ENCODE data around the gene TRIO.

The TRIO gene

GRCh38 chr5:14171046-14171445 lies 27.9 kb downstream of the TRIO start:
- no peak for DNase-seq

GRCh38 chr5:14171621-14172020 lies 28.5 kb downstream of the TRIO start:
- DNase-seq: no peak

- DNase-seq: no peak
Observed at GRCh38 chr5:14172149-14172795, 29.1 kb downstream of the TRIO start.

GRCh38 chr5:14173377-14174229 lies 30.5 kb downstream of the TRIO start:
- no peak for DNase-seq

- no peak for DNase-seq
Observed at GRCh38 chr5:14174230-14174636, 31.1 kb downstream of the TRIO start.

GRCh38 chr5:14175381-14175780 lies 32.2 kb downstream of the TRIO start:
- DNase-seq: no peak

GRCh38 chr5:14176888-14177287 lies 33.7 kb downstream of the TRIO start:
- DNase-seq: no peak

- no peak for DNase-seq
Observed at GRCh38 chr5:14177634-14178033, 34.5 kb downstream of the TRIO start.

- DNase-seq: no peak
Observed at GRCh38 chr5:14178091-14178490, 34.9 kb downstream of the TRIO start.

GRCh38 chr5:14178671-14179211 lies 35.6 kb downstream of the TRIO start:
- DNase-seq: no peak

- no peak for DNase-seq
Observed at GRCh38 chr5:14179446-14179845, 36.3 kb downstream of the TRIO start.

- DNase-seq: no peak
Observed at GRCh38 chr5:14180437-14180836, 37.3 kb downstream of the TRIO start.

GRCh38 chr5:14181299-14181968 lies 38.3 kb downstream of the TRIO start:
- no peak for DNase-seq

- DNase-seq: no peak
Observed at GRCh38 chr5:14182761-14183160, 39.6 kb downstream of the TRIO start.

GRCh38 chr5:14183187-14183939 lies 40.2 kb downstream of the TRIO start:
- no peak for DNase-seq

- no peak for DNase-seq
Observed at GRCh38 chr5:14184082-14184481, 40.9 kb downstream of the TRIO start.

GRCh38 chr5:14184725-14185124 lies 41.6 kb downstream of the TRIO start:
- DNase-seq: no peak

GRCh38 chr5:14185326-14186058 lies 42.4 kb downstream of the TRIO start:
- DNase-seq: no peak

GRCh38 chr5:14186059-14186830 lies 43.1 kb downstream of the TRIO start:
- no peak for DNase-seq

GRCh38 chr5:14187157-14187556 lies 44.0 kb downstream of the TRIO start:
- no peak for DNase-seq

GRCh38 chr5:14187660-14188059 lies 44.5 kb downstream of the TRIO start:
- no peak for DNase-seq
